IMR-90 (cell line): Measurements from ENCODE around the gene VPS8. TPM values are rescaled to one million over a fixed set of nuclear protein-coding genes. Genes with fewer than 3 reads are reported as not detected.

Experiments used
- ATAC-seq: fragments of 200-7000 bp; cut with Tn5 transposase; 2 replicates; pipeline ENCODE4 v1.9.1; 2020; ENCODE audit warnings: low read depth, mild to moderate bottlenecking, moderate library complexity
- BruUV-seq: library from RNA; stranded (reverse); fragments of 400-500 nt; replicated peaks from 2 replicates; lab custom pipeline; 2021; lab: Mats Ljungman, UMichigan
- CTCF ChIA-PET: fragments of 300-600 bp; formaldehyde crosslinking; extraction: SDS; loops from one replicate; lab custom pipeline; 2021; ENCODE audit warnings: antibody characterized with exemption; lab: Yijun Ruan, JAX
- POLR2A ChIA-PET: fragments of 300-600 bp; sonication (Branson Sonifier 250); formaldehyde crosslinking; loops from one replicate; lab custom pipeline; 2022; ENCODE audit warnings: antibody characterized with exemption; ENCODE audit not compliant: unreplicated experiment; lab: Charles Lee
- DNase-seq: peaks from one replicate; pipeline ENCODE4 v3.0.0; 2013
- H2AFZ ChIP-seq: replicated peaks from 2 replicates; pipeline ENCODE3; 2013; ENCODE audit warnings: low read length, mild to moderate bottlenecking; ENCODE audit not compliant: poor library complexity
- H2AK5ac ChIP-seq: 2 replicates; pipeline ENCODE4 v1.6.1; 2013; ENCODE audit warnings: low read depth, low read length, inconsistent platforms
- H2AK9ac ChIP-seq: replicated peaks from 2 replicates; pipeline ENCODE3; 2013; ENCODE audit warnings: mild to moderate bottlenecking, low read depth, low read length, moderate library complexity; ENCODE audit not compliant: poor library complexity
- H2BK120ac ChIP-seq: 2 replicates; pipeline ENCODE4 v1.6.1; 2013; ENCODE audit warnings: low read depth, low read length, inconsistent platforms
- H2BK15ac ChIP-seq: 3 replicates; pipeline ENCODE4 v1.6.1; 2013; ENCODE audit warnings: low read depth, low read length, inconsistent platforms
- H2BK20ac ChIP-seq: 2 replicates; pipeline ENCODE4 v1.6.1; 2013; ENCODE audit warnings: low read depth, mild to moderate bottlenecking, inconsistent platforms, low read length, moderate library complexity
- H2BK5ac ChIP-seq: 2 replicates; pipeline ENCODE4 v1.6.1; 2013; ENCODE audit warnings: mild to moderate bottlenecking, low read depth, low read length, inconsistent platforms; ENCODE audit not compliant: poor library complexity, severe bottlenecking
- H3K14ac ChIP-seq: replicated peaks from 2 replicates; pipeline ENCODE4 v1.6.1; 2013; ENCODE audit warnings: low read depth, low read length, inconsistent platforms
- H3K18ac ChIP-seq: 2 replicates; pipeline ENCODE4 v1.6.1; 2013; ENCODE audit warnings: low read depth, low read length, control low read depth
- H3K23ac ChIP-seq: 2 replicates; pipeline ENCODE4 v1.6.1; 2013; ENCODE audit warnings: low read depth, low read length, inconsistent platforms
- H3K27ac ChIP-seq: 2 replicates; pipeline ENCODE4 v1.5.1; 2013; ENCODE audit warnings: mild to moderate bottlenecking, control low read depth, low read length; ENCODE audit not compliant: insufficient read depth
- H3K27me3 ChIP-seq: 2 replicates; pipeline ENCODE4 v1.6.1; 2013; ENCODE audit warnings: low read length; ENCODE audit not compliant: control insufficient read depth, insufficient read depth
- H3K36me3 ChIP-seq: 2 replicates; pipeline ENCODE4 v1.6.1; 2013; ENCODE audit warnings: low read length, mixed read lengths; ENCODE audit not compliant: control insufficient read depth, insufficient read depth
- H3K4ac ChIP-seq: 2 replicates; pipeline ENCODE4 v1.6.1; 2013; ENCODE audit warnings: low read depth, low read length, inconsistent platforms
- H3K4me1 ChIP-seq: 2 replicates; pipeline ENCODE4 v1.6.1; 2013; ENCODE audit warnings: low read length, mixed read lengths; ENCODE audit not compliant: control insufficient read depth, insufficient read depth
- H3K4me2 ChIP-seq: 2 replicates; pipeline ENCODE4 v1.6.1; 2013; ENCODE audit warnings: low read depth, mild to moderate bottlenecking, control low read depth, low read length, moderate library complexity
- H3K4me3 ChIP-seq: 2 replicates; pipeline ENCODE4 v1.5.1; 2013; ENCODE audit warnings: low read depth, mild to moderate bottlenecking, control low read depth, low read length, moderate library complexity; ENCODE audit not compliant: insufficient read depth
- H3K56ac ChIP-seq: 2 replicates; pipeline ENCODE4 v1.6.1; 2013; ENCODE audit warnings: low read length, inconsistent platforms; ENCODE audit not compliant: insufficient read depth; ENCODE audit errors: extremely low read depth
- H3K79me1 ChIP-seq, 2 experiments: 2 replicates each; pipeline ENCODE4 v1.6.1; 2013; ENCODE audit warnings: low read length in 2 of 2, inconsistent platforms in 1 of 2, low read depth in 1 of 2
- H3K9ac ChIP-seq: 2 replicates; pipeline ENCODE4 v1.6.1; 2013; ENCODE audit warnings: low read depth, low read length, control low read depth
- H3K9me1 ChIP-seq: 2 replicates; pipeline ENCODE4 v1.6.1; 2013; ENCODE audit warnings: low read length, inconsistent platforms; ENCODE audit not compliant: insufficient read depth
- H3K9me3 ChIP-seq: 2 replicates; pipeline ENCODE4 v1.6.1; 2013; ENCODE audit warnings: low read length; ENCODE audit not compliant: control insufficient read depth, insufficient read depth
- H4K20me1 ChIP-seq: 2 replicates; pipeline ENCODE4 v1.6.1; 2013; ENCODE audit warnings: low read length, inconsistent platforms; ENCODE audit not compliant: insufficient read depth
- H4K5ac ChIP-seq: 2 replicates; pipeline ENCODE4 v1.6.1; 2013; ENCODE audit warnings: mild to moderate bottlenecking, low read depth, low read length, control low read depth
- H4K8ac ChIP-seq, 2 experiments: 2 replicates each; pipeline ENCODE4 v1.6.1; 2013; ENCODE audit warnings: low read depth in 2 of 2, low read length in 2 of 2, control low read depth in 1 of 2, inconsistent platforms in 1 of 2
- H4K91ac ChIP-seq: 2 replicates; pipeline ENCODE4 v1.6.1; 2013; ENCODE audit warnings: low read depth, low read length, inconsistent platforms; ENCODE audit not compliant: insufficient read depth
- BHLHE40 ChIP-seq: fragments of 150-350 bp; IDR thresholded peaks from 2 replicates; pipeline ENCODE4 v1.6.1; 2016; ENCODE audit warnings: mild to moderate bottlenecking, low read depth, low read length
- CEBPB ChIP-seq: IDR thresholded peaks from 2 replicates; pipeline ENCODE4 v1.6.1; 2012; ENCODE audit warnings: low read depth, low read length, improper control_type of control experiment
- CTCF ChIP-seq: conservative IDR thresholded peaks from 2 replicates; pipeline ENCODE4 v1.5.1; 2012; ENCODE audit warnings: mild to moderate bottlenecking, low read depth, low read length, improper control_type of control experiment
- ELK1 ChIP-seq: fragments of 150-350 bp; IDR thresholded peaks from 2 replicates; pipeline ENCODE4 v1.6.1; 2016; ENCODE audit warnings: low read depth, mild to moderate bottlenecking, low read length, moderate library complexity, borderline replicate concordance
- FOS ChIP-seq: fragments of 150-350 bp; IDR thresholded peaks from 2 replicates; pipeline ENCODE4 v1.6.1; 2016; ENCODE audit warnings: low read depth, low read length
- MAFK ChIP-seq: IDR thresholded peaks from 2 replicates; pipeline ENCODE4 v1.6.1; 2012; ENCODE audit warnings: low read depth, low read length, improper control_type of control experiment
- MAZ ChIP-seq: IDR thresholded peaks from 2 replicates; pipeline ENCODE4 v1.6.1; 2012; ENCODE audit warnings: low read depth, mild to moderate bottlenecking, low read length, improper control_type of control experiment, moderate library complexity, borderline replicate concordance
- MXI1 ChIP-seq: IDR thresholded peaks from 2 replicates; pipeline ENCODE4 v1.6.1; 2012; ENCODE audit warnings: low read depth, mild to moderate bottlenecking, low read length, moderate library complexity, borderline replicate concordance
- POLR2A ChIP-seq: IDR thresholded peaks from 2 replicates; pipeline ENCODE4 v1.6.1; 2012; ENCODE audit warnings: mild to moderate bottlenecking, low read depth, low read length
- RAD21 ChIP-seq: IDR thresholded peaks from 2 replicates; pipeline ENCODE4 v1.6.1; 2012; ENCODE audit warnings: low read length, improper control_type of control experiment
- RCOR1 ChIP-seq: IDR thresholded peaks from 2 replicates; pipeline ENCODE4 v1.6.1; 2012; ENCODE audit warnings: mild to moderate bottlenecking, low read length, improper control_type of control experiment; ENCODE audit not compliant: insufficient replicate concordance
- RFX5 ChIP-seq: IDR thresholded peaks from 2 replicates; pipeline ENCODE4 v1.8.0; 2012; ENCODE audit warnings: low read depth, mild to moderate bottlenecking, low read length, moderate library complexity
- SMC3 ChIP-seq: fragments of 150-350 bp; IDR thresholded peaks from 2 replicates; pipeline ENCODE4 v1.6.1; 2016; ENCODE audit warnings: low read depth, mild to moderate bottlenecking, antibody characterized with exemption, low read length, moderate library complexity
- USF2 ChIP-seq: fragments of 150-350 bp; IDR thresholded peaks from 2 replicates; pipeline ENCODE4 v1.6.1; 2017; ENCODE audit warnings: mild to moderate bottlenecking, antibody characterized with exemption, low read length, low read depth
- WGBS, 2 experiments: methylation state at CpG; one replicate each; pipeline versions ENCODE4 v1.1.5 to v1.1.7; 2013; ENCODE audit warnings: missing lambda C conversion rate in 2 of 2; ENCODE audit not compliant: insufficient read length in 1 of 2; ENCODE audit errors: extremely low coverage in 2 of 2; 5-methylcytosine and 5-hydroxymethylcytosine counted together
- dilution Hi-C: fragments of 300-500 bp; cut with HindIII; formaldehyde crosslinking; loops from one replicate; pipeline ENCODE4 v1.14.3; 2018; ENCODE audit warnings: low sequenced_read_pairs; ENCODE audit not compliant: unreplicated experiment
- in situ Hi-C: fragments of 300-500 bp; cut with MboI; formaldehyde crosslinking; loops from 3 replicates; pipeline ENCODE4 v1.14.3; 2019; ENCODE audit warnings: low sequenced_read_pairs, inconsistent platforms, mixed read lengths
- intact Hi-C: fragments of 100-400 bp; cut with micrococcal nuclease; formaldehyde crosslinking; loops from 2 replicates; pipeline ENCODE4 v1.10.0; 2022
- polyA plus RNA-seq, 3 experiments: library from polyadenylated mRNA; depleted of rRNA; stranded (reverse); fragments of >200 nt; gene quantifications; 2 replicates each; pipeline ENCODE4 v1.2.3, GENCODE V29; 2012; ENCODE audit warnings: low replicate concordance in 1 of 3
- total RNA-seq: library from RNA; depleted of rRNA; stranded (reverse); fragments of >200 nt; gene quantifications from 2 replicates; pipeline ENCODE4 v1.2.3, GENCODE V29; 2012

Gene VPS8
- total and polyA plus RNA-seq, 2 of the 4 experiments (the other 2 are of a cell fraction), result 14.0 to 56.1 TPM

- intact Hi-C loops, result no loop called here
- peak overlapping the region; percentile 73 for H2AFZ ChIP-seq
- H2BK15ac ChIP-seq, result peak overlapping the region; percentile 56; the same call in 1 of the 3 replicates
- 0 out of 2 replicates have a peak, but pooled peaks cover 3% of the 10 kb centered on the region for H3K27me3 ChIP-seq
- no peak overlapping the region for H3K56ac ChIP-seq
- H3K9me3 ChIP-seq, result no peaks in the 10 kb centered on the region
- peaks cover 21% of the 10 kb centered on the region for H3K4me1 ChIP-seq
- no peak overlapping the region for H3K9ac ChIP-seq
- CTCF ChIA-PET, result interaction anchor here (1.0 to 1.3 kb wide), 2 partner anchors 14 to 19 kb away, joined by 4 to 5 read pairs; no protein-coding TSS in a partner anchor
- peak overlapping the region; percentile 40; the same call in 1 of the 2 replicates for H2AK5ac ChIP-seq
- dilution Hi-C loops, result no loop called here
- H2BK5ac ChIP-seq, result peak overlapping the region; percentile 5
- no TSS peak for BruUV-seq
- H3K27ac ChIP-seq, result no peak overlapping the region
- 0 out of 2 replicates have a peak overlapping the region, but pooled peaks have one; percentile 36 for H3K14ac ChIP-seq
- no peak overlapping the region for H3K23ac ChIP-seq
- H4K20me1 ChIP-seq, result no peaks in the 10 kb centered on the region
- no peak overlapping the region for H3K4me3 ChIP-seq
- H2BK120ac ChIP-seq, result peak overlapping the region; percentile 67; the same call in 1 of the 2 replicates
- peak overlapping the region; percentile 37 for H2BK20ac ChIP-seq
- peaks cover 25% of the 10 kb centered on the region for H3K9me1 ChIP-seq
- no peaks in the 10 kb centered on the region for H3K79me1 ChIP-seq
- H4K91ac ChIP-seq, result peak overlapping the region; percentile 50; the same call in 1 of the 2 replicates
- H3K4me2 ChIP-seq, result no peak overlapping the region
- no peak overlapping the region for H4K8ac ChIP-seq
- H3K4ac ChIP-seq, result peak overlapping the region; percentile 66
- in situ Hi-C loops, result no loop called here
- POLR2A ChIA-PET, result interaction anchor here (0.5 kb wide), 1 partner anchor 1087 kb away, joined by 3 read pairs; the partner anchor contains the start of gene YEATS2
- ATAC-seq (no peak), DNase-seq (no peak)
- H4K5ac ChIP-seq, result no peak overlapping the region
- WGBS, 2 experiments, result 74% methylated on average over 3 of the region's 13 CpGs; no CpG with 5 or more reads in 1 of the 2 experiments
- H3K18ac ChIP-seq, result no peak overlapping the region
- peak overlapping the region; percentile 33 for H2AK9ac ChIP-seq
- no peaks in the 10 kb centered on the region for H3K36me3 ChIP-seq
- TF ChIP-seq BHLHE40 (no peak), RFX5 (no peak), MAZ (no peak), FOS (no peak), SMC3 (no peak), RCOR1 (no peak), USF2 (no peak), CTCF (no peak), CEBPB (no peak), ELK1 (no peak), RAD21 (no peak), MAFK (no peak), MXI1 (no peak), POLR2A (no peak)
These were observed 27.1 kb upstream of the VPS8 start for GRCh38 chr3:184784731-184785500.
